Prostate gland (tissue), 2 donors: ENCODE measurements around the gene DDO. TPM values are rescaled to one million over a fixed set of nuclear protein-coding genes. Genes with fewer than 3 reads are reported as not detected.

Experiments
- DNase-seq: peaks from one replicate; pipeline ENCODE4 v3.0.0-alpha.2; 2019; ENCODE audit warnings: low spot score
- H3K27ac ChIP-seq, 2 donors: fragments of 200-600 bp; sonication (generic); 2 replicates each; pipeline ENCODE4 v1.5.1; 2017 to 2019
- H3K27me3 ChIP-seq: fragments of 200-600 bp; sonication (generic); replicated peaks from 2 replicates; pipeline ENCODE4 v1.5.1; 2019; ENCODE audit not compliant: insufficient read depth
- H3K36me3 ChIP-seq, 2 donors: fragments of 200-600 bp; sonication (generic); 1 replicate in 1 of 2; 2 replicates in 1 of 2; pipeline versions ENCODE4 v1.5.1 to v1.8.1; 2017 to 2019
- H3K4me1 ChIP-seq: fragments of 200-600 bp; sonication (generic); replicated peaks from 2 replicates; pipeline ENCODE4 v1.5.1; 2019
- H3K4me3 ChIP-seq, 2 donors: fragments of 200-600 bp; sonication (generic); 2 replicates each; pipeline ENCODE4 v1.5.1; 2017 to 2019
- H3K9me3 ChIP-seq: fragments of 200-600 bp; sonication (generic); 2 replicates; pipeline ENCODE4 v1.5.1; 2017
- POLR2A ChIP-seq: fragments of 450-650 bp; IDR thresholded peaks from one replicate; pipeline ENCODE4 v1.6.1; 2016; ENCODE audit warnings: antibody characterized with exemption, mild to moderate bottlenecking
- POLR2AphosphoS5 ChIP-seq: sonication (generic); formaldehyde crosslinking; IDR thresholded peaks from one replicate; pipeline ENCODE4 v1.6.1; 2017; ENCODE audit warnings: antibody characterized with exemption
- WGBS: methylation state at CpG from one replicate; pipeline ENCODE4 v1.1.5; 2018; 5-methylcytosine and 5-hydroxymethylcytosine counted together
- intact Hi-C: fragments of 100-400 bp; cut with DNase I; formaldehyde crosslinking; loops from one replicate; pipeline ENCODE4 v1.14.2; 2022
- total RNA-seq, 2 donors: library from RNA; depleted of rRNA; stranded (reverse); fragments of >200 nt; gene quantifications; one replicate each; pipeline ENCODE4 v1.1.0, GENCODE V29; 2016
- TF ChIP-seq, protein P1 (sequence below), 4 experiments: fragments of 200-600 bp in 2 of 4; fragments of 450-650 bp in 2 of 4; sonication (generic) in 2 of 4; IDR thresholded peaks; 1 replicate in 3 of 4; 2 replicates in 1 of 4; pipeline ENCODE4 v1.5.1; 2016 to 2019; ENCODE audit warnings: antibody characterized with exemption in 4 of 4, mild to moderate bottlenecking in 2 of 4, moderate library complexity in 2 of 4

Gene DDO
- total RNA-seq, 2 donors from 2014 or later, result 0.41 to 2.1 TPM

DNA sequence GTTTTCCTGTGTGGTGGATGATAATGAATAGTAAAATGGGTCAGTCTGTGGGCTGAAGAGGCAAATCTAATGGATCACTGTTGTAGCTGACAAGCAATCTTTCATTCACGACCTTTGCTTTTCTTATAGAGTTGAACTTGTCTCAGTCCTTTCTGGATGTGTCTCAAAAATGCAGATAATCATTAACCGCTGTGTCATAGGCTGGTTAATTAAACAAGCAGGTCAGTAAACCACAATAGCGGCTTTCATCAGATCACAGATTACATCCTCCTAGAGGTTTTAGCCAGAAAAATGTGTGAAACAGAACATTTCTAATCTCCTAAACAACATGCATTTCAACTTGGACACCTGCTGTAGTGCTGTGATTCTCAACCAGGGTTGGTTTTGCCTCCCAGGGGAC lies 54.7 kb downstream of the DDO start:
- Histone ChIP-seq H3K4me1 (no peaks in the 10 kb centered on the region), H3K27ac (no peak overlapping the region)

DNA sequence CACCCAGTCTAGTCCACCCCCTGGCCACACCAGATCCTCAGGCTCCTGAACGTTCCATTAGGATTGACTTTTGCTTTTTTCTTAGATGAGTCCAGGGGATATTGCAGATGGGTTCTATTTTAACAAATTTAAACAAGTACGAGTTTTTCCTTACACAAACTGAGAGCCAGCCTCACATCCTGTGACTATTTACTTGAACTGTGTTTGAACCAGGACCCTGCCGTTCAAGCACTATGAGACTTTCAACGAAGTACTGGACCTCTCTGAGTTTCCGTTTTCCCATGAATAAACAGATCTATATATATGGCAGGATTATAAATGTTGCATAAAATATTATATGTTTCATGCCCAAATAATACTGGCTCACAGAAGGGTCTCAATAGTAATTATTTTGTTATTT lies 55.8 kb downstream of the DDO start:
- Histone ChIP-seq H3K9me3 (no peaks in the 10 kb centered on the region), H3K27me3 (no peaks in the 10 kb centered on the region), H3K36me3 (no peaks in the 10 kb centered on the region), H3K27ac (no peak overlapping the region), H3K4me1 (no peaks in the 10 kb centered on the region), H3K4me3 (no peak overlapping the region)
- TF ChIP-seq, protein P1, sequence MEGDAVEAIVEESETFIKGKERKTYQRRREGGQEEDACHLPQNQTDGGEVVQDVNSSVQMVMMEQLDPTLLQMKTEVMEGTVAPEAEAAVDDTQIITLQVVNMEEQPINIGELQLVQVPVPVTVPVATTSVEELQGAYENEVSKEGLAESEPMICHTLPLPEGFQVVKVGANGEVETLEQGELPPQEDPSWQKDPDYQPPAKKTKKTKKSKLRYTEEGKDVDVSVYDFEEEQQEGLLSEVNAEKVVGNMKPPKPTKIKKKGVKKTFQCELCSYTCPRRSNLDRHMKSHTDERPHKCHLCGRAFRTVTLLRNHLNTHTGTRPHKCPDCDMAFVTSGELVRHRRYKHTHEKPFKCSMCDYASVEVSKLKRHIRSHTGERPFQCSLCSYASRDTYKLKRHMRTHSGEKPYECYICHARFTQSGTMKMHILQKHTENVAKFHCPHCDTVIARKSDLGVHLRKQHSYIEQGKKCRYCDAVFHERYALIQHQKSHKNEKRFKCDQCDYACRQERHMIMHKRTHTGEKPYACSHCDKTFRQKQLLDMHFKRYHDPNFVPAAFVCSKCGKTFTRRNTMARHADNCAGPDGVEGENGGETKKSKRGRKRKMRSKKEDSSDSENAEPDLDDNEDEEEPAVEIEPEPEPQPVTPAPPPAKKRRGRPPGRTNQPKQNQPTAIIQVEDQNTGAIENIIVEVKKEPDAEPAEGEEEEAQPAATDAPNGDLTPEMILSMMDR (IDR thresholded peaks at IDR 0.05), result no peak
- TF ChIP-seq POLR2AphosphoS5, result no peak
- no peak for TF ChIP-seq POLR2A
- WGBS, result 75% methylated on average over 5 of the region's 5 CpGs
- DNase-seq, result no peak
- intact Hi-C loops, result no loop called here

More for the DNA sequence above, 54.7 kb downstream of the DDO start:
- TF ChIP-seq, protein P1 (IDR thresholded peaks at IDR 0.05), result no peak
- no peak for TF ChIP-seq POLR2AphosphoS5
- TF ChIP-seq POLR2A, result no peak
- Histone ChIP-seq H3K27me3 (no peaks in the 10 kb centered on the region), H3K9me3 (no peaks in the 10 kb centered on the region), H3K36me3 (no peaks in the 10 kb centered on the region), H3K4me3 (no peak overlapping the region)
- WGBS, result 56% methylated on average over 3 of the region's 3 CpGs
- intact Hi-C loops, result no loop called here
- no peak for DNase-seq

DNA sequence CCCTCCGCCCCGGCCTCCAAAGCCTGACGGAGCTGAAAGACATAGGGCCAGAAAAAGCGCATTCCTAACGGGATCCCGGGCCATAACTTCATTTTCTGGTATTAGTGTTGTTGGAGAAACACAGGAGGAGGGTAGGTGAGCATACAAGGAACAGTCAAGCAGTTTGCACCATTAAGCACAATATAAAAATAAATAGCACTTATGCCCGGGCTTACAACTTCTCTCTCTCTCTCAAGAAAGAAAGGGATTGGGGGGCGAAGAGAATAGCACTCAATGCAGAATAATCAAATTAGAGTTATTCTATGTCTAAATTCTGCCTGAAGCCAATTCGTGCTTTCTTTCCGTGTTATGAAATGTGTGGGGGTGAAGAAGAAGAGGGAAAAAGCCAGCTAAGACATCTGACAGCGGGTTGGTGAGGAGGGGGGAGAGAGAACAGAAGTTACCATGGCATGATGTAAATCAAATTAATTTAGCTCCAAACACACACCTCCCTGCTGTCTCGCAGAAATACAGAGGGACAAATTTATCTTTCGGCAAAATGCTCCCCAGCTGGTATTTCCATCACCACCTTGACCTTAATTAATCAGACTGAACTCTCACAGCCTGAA lies 56.7 kb downstream of the DDO start:
- Histone ChIP-seq H3K27ac (peak overlapping the region; percentile 73 to 77), H3K4me1 (no peaks in the 10 kb centered on the region), H3K27me3 (no peaks in the 10 kb centered on the region), H3K9me3 (no peaks in the 10 kb centered on the region), H3K36me3 (no peaks in the 10 kb centered on the region), H3K4me3 (peak overlapping the region; percentile 42 to 49)
- WGBS, result 40% methylated on average over 13 of the region's 13 CpGs
- TF ChIP-seq POLR2AphosphoS5 (no peak), POLR2A (no peak)
- TF ChIP-seq, protein P1 (IDR thresholded peaks at IDR 0.05), result no peak
- DNase-seq, result no peak
- intact Hi-C loops, result no loop called here

DNA sequence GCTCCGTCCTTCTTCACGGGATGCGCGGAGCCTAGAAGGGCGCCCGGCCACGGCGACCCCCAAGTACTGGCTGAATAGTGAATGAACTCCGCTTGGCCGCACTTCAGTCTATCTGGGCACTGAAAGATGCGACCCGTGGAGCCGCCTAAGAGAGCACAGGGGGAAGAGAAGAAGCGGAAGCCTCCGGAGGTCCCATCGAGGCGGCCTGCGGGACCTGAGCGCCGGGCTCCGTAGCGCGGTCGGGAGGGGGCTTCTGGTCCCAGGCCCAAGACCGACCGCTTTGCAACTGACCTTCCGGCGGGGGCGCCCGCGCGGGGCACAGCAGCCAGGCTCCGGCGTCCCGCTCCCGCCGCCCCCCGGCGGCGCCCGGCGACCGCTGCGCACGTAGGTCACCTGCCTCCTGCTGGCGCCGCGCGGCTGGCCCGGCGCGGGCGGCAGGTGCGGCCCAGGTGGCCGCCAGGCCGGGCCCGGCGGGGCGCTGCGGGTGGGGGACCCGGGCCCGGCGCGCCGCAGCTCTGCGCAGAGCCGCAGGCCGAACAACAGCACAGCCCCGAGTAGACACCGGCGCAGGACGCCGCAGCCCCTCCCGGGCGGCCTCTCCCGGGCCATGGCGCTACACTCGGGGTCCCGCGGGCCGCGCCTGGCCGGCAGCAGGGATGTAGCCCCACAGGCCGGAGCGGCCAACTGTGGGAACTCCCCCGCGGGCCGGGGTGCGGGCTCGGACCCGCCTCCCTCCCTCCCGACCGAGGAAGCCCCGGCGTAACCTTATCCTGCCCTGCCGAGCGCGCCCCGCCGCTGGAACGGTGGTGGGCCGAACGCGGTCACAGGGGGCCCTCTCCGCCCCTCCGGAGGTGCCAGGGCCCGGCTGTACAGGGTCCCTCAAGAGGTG lies 57.5 kb downstream of the DDO start, which contains the start of gene METTL24:
Gene METTL24 (minus strand): TSS at position 686 of the 889 bp plus-strand sequence. CDS start 77 bp downstream, at position 609.
- Histone ChIP-seq H3K4me3 (peak within 1 kb of the TSS; percentile 42 to 49), H3K36me3 (no peaks in the 10 kb centered on the region), H3K4me1 (no peaks in the 10 kb centered on the region), H3K27me3 (no peaks in the 10 kb centered on the region), H3K9me3 (no peaks in the 10 kb centered on the region), H3K27ac (peak within 1 kb of the TSS; percentile 73 to 77)
- TF ChIP-seq, protein P1 (IDR thresholded peaks at IDR 0.05), result peak in 1 of 4 experiments; percentile 25
- TF ChIP-seq POLR2AphosphoS5 (no peak), POLR2A (no peak)
- DNase-seq, result no peak
- WGBS, result 4% methylated on average over 57 of the region's 107 CpGs
- intact Hi-C loops, result no loop called here
